GM10847 (cell line): ENCODE measurements around the gene KDM4B.

Experiments
- POLR2A ChIP-seq: IDR thresholded peaks from 2 replicates; pipeline ENCODE4 v1.6.1; 2011; ENCODE audit not compliant: insufficient read length; ENCODE audit errors: extremely low read depth

The KDM4B gene

DNA sequence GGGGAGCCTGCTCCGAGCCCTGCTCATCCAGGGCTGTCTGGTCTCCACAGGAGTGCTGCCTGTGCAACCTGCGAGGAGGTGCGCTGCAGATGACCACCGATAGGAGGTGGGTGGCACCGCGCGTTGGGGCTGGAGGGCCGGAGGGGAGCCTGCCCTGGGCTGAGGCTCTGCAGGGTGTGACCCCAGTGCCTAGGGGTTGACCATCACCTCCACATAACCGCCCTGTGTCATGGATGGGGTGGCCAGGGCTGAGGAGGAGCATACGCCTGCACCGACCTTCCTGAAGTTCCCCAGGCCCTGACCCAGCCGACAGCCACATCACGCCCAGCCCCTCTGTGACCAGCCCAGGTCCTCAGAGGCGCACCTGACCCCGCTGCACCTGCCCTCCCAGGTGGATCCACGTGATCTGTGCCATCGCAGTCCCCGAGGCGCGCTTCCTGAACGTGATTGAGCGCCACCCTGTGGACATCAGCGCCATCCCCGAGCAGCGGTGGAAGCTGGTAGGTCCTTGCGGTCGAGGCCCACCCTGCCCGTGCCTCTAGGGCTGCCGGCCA lies 168.7 kb downstream of the KDM4B start:
- no peak for TF ChIP-seq POLR2A

DNA sequence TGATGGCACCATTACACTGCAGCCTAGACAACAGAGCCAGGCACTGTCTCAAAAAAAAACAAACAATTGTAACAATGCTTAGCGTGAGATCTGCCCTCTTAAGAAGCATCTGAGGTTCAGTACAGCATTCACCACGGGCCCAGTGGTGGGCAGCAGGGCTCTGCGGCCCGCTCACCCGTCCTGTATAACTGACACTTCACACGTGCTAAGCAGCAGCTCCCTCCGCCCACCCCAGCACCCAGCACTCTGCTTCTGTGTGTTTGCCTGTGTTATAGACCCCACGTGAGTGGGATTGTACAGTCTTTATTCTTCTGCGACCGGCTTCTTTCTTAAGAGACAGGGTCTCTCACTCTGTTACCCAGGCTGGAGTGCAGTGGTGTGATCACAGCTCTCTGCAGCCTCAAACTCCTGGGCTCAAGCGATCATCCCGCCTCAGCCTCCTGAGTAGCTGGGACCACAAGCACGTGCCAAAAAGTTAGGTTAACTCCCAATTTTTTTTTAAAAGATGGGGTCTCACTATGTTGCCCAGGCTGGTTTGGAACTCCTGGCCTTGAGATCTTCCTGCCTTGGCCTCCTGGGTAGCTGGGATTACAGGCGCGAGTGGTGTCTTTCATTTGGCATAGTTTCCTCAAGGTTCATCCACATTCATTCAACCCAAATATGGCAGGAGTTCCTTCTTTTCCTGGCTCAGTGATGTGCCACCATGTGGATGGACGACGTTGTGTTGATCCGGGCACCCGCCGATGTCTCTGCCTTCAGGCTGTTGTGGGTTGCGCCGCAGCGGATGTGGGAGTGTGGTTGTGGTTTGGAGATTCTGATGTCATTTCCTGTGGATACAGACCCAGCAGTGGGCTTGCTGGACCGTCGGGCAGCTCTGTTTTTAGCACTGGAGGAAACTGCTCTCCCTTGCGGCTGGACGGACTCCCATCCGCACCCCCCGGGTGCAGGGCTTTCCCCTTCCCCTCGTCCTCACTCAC lies 170.0 kb downstream of the KDM4B start:
- no peak for TF ChIP-seq POLR2A

- no peak for TF ChIP-seq POLR2A
Observed at GRCh38 chr19:5139583-5140325, 170.8 kb downstream of the KDM4B start.

- TF ChIP-seq POLR2A: no peak
Observed at GRCh38 chr19:5141129-5141849, 172.4 kb downstream of the KDM4B start.

DNA sequence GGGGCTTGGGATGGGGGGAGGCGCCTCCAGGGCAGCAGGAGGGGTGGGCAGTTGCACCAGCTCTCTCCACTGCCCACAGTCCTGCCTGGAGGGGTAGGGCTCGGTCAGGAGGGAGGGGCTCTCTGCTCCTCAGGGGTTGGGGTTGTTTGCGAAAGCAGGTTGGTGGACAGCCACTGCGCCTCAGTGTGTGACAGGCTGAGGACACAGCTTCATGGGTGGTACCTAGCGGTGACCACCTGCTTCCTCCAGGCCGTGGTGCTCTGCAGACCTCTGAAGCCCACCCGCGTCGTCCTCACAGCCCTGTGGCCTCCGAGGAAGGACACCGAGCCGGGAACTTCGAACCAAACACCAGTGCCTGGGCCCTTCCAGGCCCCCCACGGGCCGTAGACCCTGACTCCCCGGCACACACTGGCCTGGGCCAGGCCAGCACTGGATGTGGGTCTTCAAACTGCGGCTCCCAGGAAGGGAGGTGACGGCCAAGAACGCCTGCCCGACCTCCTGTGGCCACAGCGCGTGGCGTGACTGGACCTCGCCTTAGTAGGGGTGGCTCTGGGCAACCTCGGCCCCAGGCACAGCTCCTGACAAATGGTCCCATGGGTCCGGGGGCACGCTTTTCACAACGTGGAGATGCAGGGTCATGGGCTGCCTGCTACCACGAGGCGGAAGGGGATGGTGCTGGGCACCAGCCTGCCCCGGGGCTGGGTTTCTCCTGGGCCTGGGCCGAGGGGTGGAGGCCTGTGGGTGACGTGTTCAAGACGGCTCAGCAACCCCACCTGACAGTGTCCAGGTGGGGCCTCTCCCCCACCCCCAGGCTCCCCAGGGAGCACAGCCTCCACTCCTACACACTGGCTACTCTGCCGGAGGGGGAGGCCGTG lies 173.2 kb downstream of the KDM4B start:
- no peak for TF ChIP-seq POLR2A

DNA sequence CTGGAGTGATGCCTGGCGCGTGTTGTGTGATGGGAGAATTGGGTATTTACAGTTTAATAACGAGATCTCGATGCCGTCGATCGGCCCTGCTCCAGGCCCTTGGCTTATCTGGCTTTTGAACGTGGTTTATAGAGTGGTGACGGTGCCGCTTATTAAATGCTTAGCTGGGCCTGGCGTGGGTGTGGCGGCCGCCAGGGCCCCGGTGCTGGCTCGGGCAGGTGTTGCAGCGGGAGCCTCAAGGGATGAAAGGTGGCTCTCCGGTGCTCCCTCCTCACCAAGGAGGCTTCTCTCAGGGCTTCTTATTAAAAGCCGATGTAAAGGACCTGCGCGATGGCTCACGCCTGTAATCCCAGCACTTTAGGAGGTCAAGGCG lies 173.8 kb downstream of the KDM4B start:
- no peak for TF ChIP-seq POLR2A

DNA sequence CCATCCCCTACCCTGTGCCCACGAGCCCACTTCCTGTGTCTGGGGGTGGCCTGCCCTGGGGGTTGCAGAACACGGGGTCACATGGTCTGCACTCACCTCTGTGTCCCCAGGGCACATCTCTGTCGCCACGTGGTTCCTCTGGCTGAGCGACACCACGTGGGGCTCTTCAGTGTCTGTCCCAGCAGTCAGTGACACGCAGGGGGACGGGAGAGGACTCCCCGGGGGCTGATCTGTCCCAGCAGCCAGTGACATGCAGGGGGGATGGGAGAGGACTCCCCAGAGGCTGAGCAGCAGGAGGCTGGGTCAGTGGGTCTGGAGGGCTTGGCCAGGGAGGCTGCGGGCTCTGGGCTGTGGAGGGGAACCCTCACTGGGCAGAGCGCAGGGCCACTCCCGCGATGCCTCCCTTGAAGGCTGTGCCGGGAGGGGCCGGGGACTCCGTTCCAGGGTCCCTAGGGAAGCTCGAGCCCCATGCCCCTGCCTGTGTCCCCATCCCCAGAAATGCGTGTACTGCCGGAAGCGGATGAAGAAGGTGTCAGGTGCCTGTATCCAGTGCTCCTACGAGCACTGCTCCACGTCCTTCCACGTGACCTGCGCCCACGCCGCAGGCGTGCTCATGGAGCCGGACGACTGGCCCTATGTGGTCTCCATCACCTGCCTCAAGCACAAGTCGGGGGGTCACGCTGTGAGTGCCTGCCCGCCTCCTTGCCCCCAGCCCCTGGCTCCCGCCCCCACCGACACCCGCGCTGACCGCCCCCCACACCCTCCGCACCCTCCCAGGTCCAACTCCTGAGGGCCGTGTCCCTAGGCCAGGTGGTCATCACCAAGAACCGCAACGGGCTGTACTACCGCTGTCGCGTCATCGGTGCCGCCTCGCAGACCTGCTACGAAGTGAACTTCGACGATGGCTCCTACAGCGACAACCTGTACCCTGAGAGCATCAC lies 174.8 kb downstream of the KDM4B start:
- no peak for TF ChIP-seq POLR2A

- no peak for TF ChIP-seq POLR2A
Observed at GRCh38 chr19:5144545-5145179, 175.7 kb downstream of the KDM4B start.

GRCh38 chr19:5145521-5146511 lies 176.9 kb downstream of the KDM4B start:
- TF ChIP-seq POLR2A: no peak

DNA sequence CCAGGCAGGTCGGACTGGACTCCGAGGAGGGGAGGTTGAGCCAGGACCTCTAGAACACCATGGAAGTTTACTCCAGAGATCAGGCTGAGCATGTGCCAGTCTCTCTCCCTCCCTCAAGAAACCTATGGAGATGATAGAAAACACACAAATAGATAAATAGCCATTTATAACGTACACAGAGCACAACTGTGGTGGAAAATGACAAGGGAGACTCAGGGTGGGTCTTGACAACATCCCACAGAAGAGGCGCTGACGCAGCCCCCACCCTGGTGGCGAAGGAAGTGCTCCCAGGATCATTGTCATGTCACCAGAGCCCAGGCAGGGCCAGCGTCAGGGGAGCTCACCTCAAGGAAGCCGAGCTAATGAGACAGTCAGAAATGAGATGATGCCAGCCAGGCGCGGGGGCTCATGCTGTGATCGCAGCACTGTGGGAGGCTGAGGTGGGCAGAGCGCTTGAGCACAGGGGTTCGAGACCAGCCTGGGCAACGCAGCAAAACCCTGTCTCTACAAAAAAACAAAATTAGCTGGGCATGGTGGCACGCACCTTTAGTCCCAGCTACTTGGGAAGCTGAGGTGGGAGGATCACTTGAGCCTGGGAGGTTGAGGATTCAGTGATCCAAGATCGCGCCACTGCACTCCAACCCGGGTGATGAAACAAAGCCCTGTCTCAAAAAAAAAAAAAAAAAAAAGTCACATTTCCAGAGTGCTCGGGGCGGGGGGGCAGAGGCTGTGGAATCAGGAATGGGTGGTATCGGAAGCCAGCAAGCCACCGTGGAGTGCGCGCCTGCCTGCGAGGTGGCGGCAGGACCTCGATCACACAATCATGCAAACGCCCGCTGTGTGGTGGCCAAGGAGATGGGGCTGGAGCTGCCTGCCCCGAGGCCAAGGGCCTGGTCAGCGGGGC lies 178.4 kb downstream of the KDM4B start:
- no peak for TF ChIP-seq POLR2A
